Osteoblast (primary cell): ENCODE results near the gene ELOVL2. TPM values are rescaled to one million over a fixed set of nuclear protein-coding genes. Genes with fewer than 3 reads are reported as not detected.
"Not testable (repeated sequence)": the region's sequence is repeated elsewhere in the genome, so short reads cannot be mapped to it uniquely, and the experiment has no call there.

Experiments
- DNase-seq: peaks from one replicate; pipeline ENCODE4 v3.0.0; 2011; ENCODE audit warnings: low spot score, mixed read lengths; ENCODE audit not compliant: insufficient read length; ENCODE audit errors: missing footprints
- H2AFZ ChIP-seq: 2 replicates; pipeline ENCODE4 v1.6.0; 2011; ENCODE audit warnings: mild to moderate bottlenecking, low read length
- H3K27ac ChIP-seq: 2 replicates; pipeline ENCODE4 v1.5.1; 2011; ENCODE audit warnings: mild to moderate bottlenecking, low read depth, low read length, moderate library complexity
- H3K27me3 ChIP-seq: 2 replicates; pipeline ENCODE4 v1.6.0; 2012; ENCODE audit warnings: mild to moderate bottlenecking, control low read depth, inconsistent platforms, low read length, moderate library complexity; ENCODE audit not compliant: insufficient read depth
- H3K36me3 ChIP-seq: 2 replicates; pipeline ENCODE4 v1.5.1; 2011; ENCODE audit warnings: mild to moderate bottlenecking, low read length, control low read depth, moderate library complexity; ENCODE audit not compliant: insufficient read depth
- H3K4me1 ChIP-seq: 2 replicates; pipeline ENCODE4 v1.5.1; 2011; ENCODE audit warnings: mild to moderate bottlenecking, low read length, control low read depth, moderate library complexity; ENCODE audit not compliant: insufficient read depth
- H3K4me2 ChIP-seq: 2 replicates; pipeline ENCODE4 v1.6.0; 2011; ENCODE audit warnings: mild to moderate bottlenecking, low read length; ENCODE audit not compliant: insufficient read depth
- H3K4me3 ChIP-seq: fragments of 200-600 bp; sonication (generic); 3 replicates; pipeline ENCODE4 v1.5.1; 2012; ENCODE audit warnings: mild to moderate bottlenecking, low read length, inconsistent platforms; ENCODE audit not compliant: insufficient read depth
- H3K79me2 ChIP-seq: 2 replicates; pipeline ENCODE4 v1.6.0; 2012; ENCODE audit warnings: mild to moderate bottlenecking, low read length, control low read depth, inconsistent platforms; ENCODE audit not compliant: insufficient read depth
- H3K9me3 ChIP-seq: 2 replicates; pipeline ENCODE4 v1.5.1; 2011; ENCODE audit warnings: low read depth, low read length, control low read depth
- H4K20me1 ChIP-seq: 2 replicates; pipeline ENCODE4 v1.6.0; 2012; ENCODE audit warnings: mild to moderate bottlenecking, low read length, control low read depth; ENCODE audit not compliant: insufficient read depth
- total RNA-seq: library from RNA; depleted of rRNA; stranded (reverse); fragments of >200 nt; gene quantifications from 2 replicates; pipeline ENCODE4 v1.2.3, GENCODE V29; 2012
- TF ChIP-seq, protein P1 (sequence below): IDR thresholded peaks from 2 replicates; pipeline ENCODE4 v1.5.1; 2011; ENCODE audit warnings: mild to moderate bottlenecking, low read depth, low read length, moderate library complexity; ENCODE audit errors: extremely low read depth

ELOVL2 gene
- total RNA-seq, 1 donor: under 0.01 TPM

- TF ChIP-seq, protein P1, sequence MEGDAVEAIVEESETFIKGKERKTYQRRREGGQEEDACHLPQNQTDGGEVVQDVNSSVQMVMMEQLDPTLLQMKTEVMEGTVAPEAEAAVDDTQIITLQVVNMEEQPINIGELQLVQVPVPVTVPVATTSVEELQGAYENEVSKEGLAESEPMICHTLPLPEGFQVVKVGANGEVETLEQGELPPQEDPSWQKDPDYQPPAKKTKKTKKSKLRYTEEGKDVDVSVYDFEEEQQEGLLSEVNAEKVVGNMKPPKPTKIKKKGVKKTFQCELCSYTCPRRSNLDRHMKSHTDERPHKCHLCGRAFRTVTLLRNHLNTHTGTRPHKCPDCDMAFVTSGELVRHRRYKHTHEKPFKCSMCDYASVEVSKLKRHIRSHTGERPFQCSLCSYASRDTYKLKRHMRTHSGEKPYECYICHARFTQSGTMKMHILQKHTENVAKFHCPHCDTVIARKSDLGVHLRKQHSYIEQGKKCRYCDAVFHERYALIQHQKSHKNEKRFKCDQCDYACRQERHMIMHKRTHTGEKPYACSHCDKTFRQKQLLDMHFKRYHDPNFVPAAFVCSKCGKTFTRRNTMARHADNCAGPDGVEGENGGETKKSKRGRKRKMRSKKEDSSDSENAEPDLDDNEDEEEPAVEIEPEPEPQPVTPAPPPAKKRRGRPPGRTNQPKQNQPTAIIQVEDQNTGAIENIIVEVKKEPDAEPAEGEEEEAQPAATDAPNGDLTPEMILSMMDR: no peak
- DNase-seq: no peak
- Histone ChIP-seq H3K27ac (no peak overlapping the region), H3K4me3 (no peak overlapping the region), H3K79me2 (no peaks in the 10 kb centered on the region), H4K20me1 (no peaks in the 10 kb centered on the region), H3K4me1 (peaks cover 11% of the 10 kb centered on the region), H3K4me2 (peak overlapping the region; percentile 62), H2AFZ (no peak overlapping the region), H3K27me3 (no peaks in the 10 kb centered on the region), H3K36me3 (no peaks in the 10 kb centered on the region), H3K9me3 (no peaks in the 10 kb centered on the region)
Observed at GRCh38 chr6:11009353-11009752, 34.8 kb downstream of the ELOVL2 start.

- DNase-seq: no peak
- peak overlapping the region; percentile 62 for H3K4me2 ChIP-seq
- no peak overlapping the region for H2AFZ ChIP-seq
Observed at GRCh38 chr6:11008821-11009220, 35.3 kb downstream of the ELOVL2 start.

GRCh38 chr6:11007715-11008608, 36.1 kb downstream of the ELOVL2 start:
- Histone ChIP-seq H4K20me1 (no peaks in the 10 kb centered on the region), H3K27me3 (no peaks in the 10 kb centered on the region), H3K4me1 (peaks cover 11% of the 10 kb centered on the region), H2AFZ (no peak overlapping the region), H3K36me3 (no peaks in the 10 kb centered on the region), H3K79me2 (no peaks in the 10 kb centered on the region), H3K4me3 (no peak overlapping the region), H3K27ac (no peak overlapping the region), H3K4me2 (no peak overlapping the region), H3K9me3 (no peaks in the 10 kb centered on the region)
- TF ChIP-seq, protein P1: no peak
- DNase-seq: no peak

More at GRCh38 chr6:11008821-11009220, 35.3 kb downstream of the ELOVL2 start:
- Histone ChIP-seq H3K4me3 (no peak overlapping the region), H4K20me1 (no peaks in the 10 kb centered on the region), H3K27ac (no peak overlapping the region), H3K27me3 (no peaks in the 10 kb centered on the region), H3K9me3 (no peaks in the 10 kb centered on the region), H3K36me3 (no peaks in the 10 kb centered on the region), H3K79me2 (no peaks in the 10 kb centered on the region), H3K4me1 (peaks cover 11% of the 10 kb centered on the region)
- TF ChIP-seq, protein P1: no peak

DNA sequence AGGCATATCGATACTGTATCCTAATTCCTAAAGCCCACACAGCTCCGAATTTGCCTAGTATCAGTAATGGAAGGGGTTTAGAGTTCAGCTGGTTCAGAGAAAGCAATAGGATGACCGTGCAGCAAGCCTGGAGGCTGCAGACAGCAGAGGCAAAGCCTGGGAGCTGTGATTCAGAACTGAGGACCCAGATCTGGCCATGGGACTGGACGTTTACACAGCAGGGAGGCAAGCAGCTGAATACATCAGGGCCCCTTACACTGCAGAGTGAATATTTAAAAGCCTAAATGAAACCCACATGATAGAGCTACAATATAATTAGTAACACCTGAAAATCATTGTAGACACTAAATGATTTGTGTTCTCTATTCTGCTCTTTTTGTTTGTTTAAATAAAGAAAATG, 38.0 kb downstream of the ELOVL2 start:
- H3K4me3 ChIP-seq: no peak overlapping the region
- peaks cover 11% of the 10 kb centered on the region for H3K4me1 ChIP-seq
- no peak overlapping the region for H3K4me2 ChIP-seq
- H3K79me2 ChIP-seq: no peaks in the 10 kb centered on the region
- no peaks in the 10 kb centered on the region for H3K27me3 ChIP-seq
- no peaks in the 10 kb centered on the region for H3K9me3 ChIP-seq
- TF ChIP-seq, protein P1: no peak
- no peak overlapping the region for H2AFZ ChIP-seq
- H3K36me3 ChIP-seq: no peaks in the 10 kb centered on the region
- DNase-seq: no peak
- H4K20me1 ChIP-seq: no peaks in the 10 kb centered on the region
- H3K27ac ChIP-seq: no peak overlapping the region

- not testable (repeated sequence) for H3K27ac ChIP-seq, H3K4me1 ChIP-seq, H4K20me1 ChIP-seq, H3K79me2 ChIP-seq, DNase-seq, H3K4me3 ChIP-seq, H2AFZ ChIP-seq, H3K36me3 ChIP-seq, H3K27me3 ChIP-seq, H3K4me2 ChIP-seq, H3K9me3 ChIP-seq
Observed at GRCh38 chr6:11003297-11003696, 40.8 kb downstream of the ELOVL2 start.
